DND-41 (cell line): ENCODE data around the gene GNPNAT1.

Source experiments
- ATAC-seq: fragments of 200-7000 bp; cut with Tn5 transposase; 3 replicates; pipeline ENCODE4 v1.9.1; 2021; ENCODE audit warnings: low read depth; ENCODE audit not compliant: insufficient read depth
- DNase-seq: peaks from one replicate; pipeline ENCODE4 v3.0.0-alpha.2; 2020
- H2AFZ ChIP-seq: 2 replicates; pipeline ENCODE4 v1.6.0; 2012; ENCODE audit warnings: low read depth, low read length
- H3K27ac ChIP-seq: 2 replicates; pipeline ENCODE4 v1.5.1; 2012; ENCODE audit warnings: low read length, inconsistent platforms
- H3K27me3 ChIP-seq: fragments of 200-600 bp; sonication (generic); 2 replicates; pipeline ENCODE4 v1.6.0; 2012; ENCODE audit warnings: low read length, mild to moderate bottlenecking, inconsistent platforms; ENCODE audit not compliant: insufficient read depth, poor library complexity
- H3K36me3 ChIP-seq: 2 replicates; pipeline ENCODE4 v1.5.1; 2012; ENCODE audit warnings: low read length, inconsistent platforms; ENCODE audit not compliant: insufficient read depth
- H3K4me1 ChIP-seq: 2 replicates; pipeline ENCODE4 v1.5.1; 2012; ENCODE audit warnings: mild to moderate bottlenecking, low read length; ENCODE audit not compliant: insufficient read depth
- H3K4me2 ChIP-seq: 2 replicates; pipeline ENCODE4 v1.6.0; 2012; ENCODE audit warnings: mild to moderate bottlenecking, moderate library complexity, low read length, inconsistent platforms; ENCODE audit not compliant: insufficient read depth
- H3K4me3 ChIP-seq, 2 experiments: fragments of 200-600 bp in 1 of 2; shearing (Covaris generic) in 1 of 2; 2 replicates each; pipeline ENCODE4 v1.5.1; 2012 to 2016; ENCODE audit warnings: inconsistent platforms in 2 of 2, low read length in 2 of 2, mild to moderate bottlenecking in 2 of 2, low read depth in 1 of 2, moderate library complexity in 1 of 2
- H3K79me2 ChIP-seq: 2 replicates; pipeline ENCODE4 v1.6.0; 2012; ENCODE audit warnings: low read length, inconsistent platforms; ENCODE audit not compliant: insufficient read depth
- H3K9ac ChIP-seq: 2 replicates; pipeline ENCODE4 v1.6.0; 2012; ENCODE audit warnings: low read depth, mild to moderate bottlenecking, inconsistent platforms, low read length, moderate library complexity
- H3K9me3 ChIP-seq: 2 replicates; pipeline ENCODE4 v1.5.1; 2012; ENCODE audit warnings: low read length, moderate library complexity, mild to moderate bottlenecking, inconsistent platforms; ENCODE audit not compliant: insufficient read depth, severe bottlenecking
- H4K20me1 ChIP-seq: 2 replicates; pipeline ENCODE4 v1.6.0; 2012; ENCODE audit warnings: low read length; ENCODE audit not compliant: insufficient read depth
- EZH2 ChIP-seq: IDR thresholded peaks from 3 replicates; pipeline ENCODE4 v1.6.1; 2012; ENCODE audit warnings: borderline replicate concordance, low read depth, mild to moderate bottlenecking, moderate library complexity, low read length, inconsistent platforms; ENCODE audit not compliant: severe bottlenecking
- TF ChIP-seq, protein P1 (sequence below): IDR thresholded peaks from 2 replicates; pipeline ENCODE4 v1.5.1; 2012; ENCODE audit warnings: borderline replicate concordance, low read length, moderate library complexity, mild to moderate bottlenecking; ENCODE audit not compliant: poor library complexity, severe bottlenecking; ENCODE audit errors: extremely low read depth

The GNPNAT1 gene

GRCh38 chr14:52802597-52802996, 11.2 kb upstream of the GNPNAT1 start:
- H3K4me1 ChIP-seq, result no peaks in the 10 kb centered on the region
- ATAC-seq (no peak), DNase-seq (no peak)
- H4K20me1 ChIP-seq, result no peaks in the 10 kb centered on the region
- H3K4me2 ChIP-seq, result no peak overlapping the region
- H3K9me3 ChIP-seq, result no peaks in the 10 kb centered on the region
- H3K36me3 ChIP-seq, result no peaks in the 10 kb centered on the region
- 0 out of 2 replicates have a peak overlapping the region, but pooled peaks have one; percentile 21 for H2AFZ ChIP-seq
- no peak overlapping the region for H3K4me3 ChIP-seq
- TF ChIP-seq, protein P1, sequence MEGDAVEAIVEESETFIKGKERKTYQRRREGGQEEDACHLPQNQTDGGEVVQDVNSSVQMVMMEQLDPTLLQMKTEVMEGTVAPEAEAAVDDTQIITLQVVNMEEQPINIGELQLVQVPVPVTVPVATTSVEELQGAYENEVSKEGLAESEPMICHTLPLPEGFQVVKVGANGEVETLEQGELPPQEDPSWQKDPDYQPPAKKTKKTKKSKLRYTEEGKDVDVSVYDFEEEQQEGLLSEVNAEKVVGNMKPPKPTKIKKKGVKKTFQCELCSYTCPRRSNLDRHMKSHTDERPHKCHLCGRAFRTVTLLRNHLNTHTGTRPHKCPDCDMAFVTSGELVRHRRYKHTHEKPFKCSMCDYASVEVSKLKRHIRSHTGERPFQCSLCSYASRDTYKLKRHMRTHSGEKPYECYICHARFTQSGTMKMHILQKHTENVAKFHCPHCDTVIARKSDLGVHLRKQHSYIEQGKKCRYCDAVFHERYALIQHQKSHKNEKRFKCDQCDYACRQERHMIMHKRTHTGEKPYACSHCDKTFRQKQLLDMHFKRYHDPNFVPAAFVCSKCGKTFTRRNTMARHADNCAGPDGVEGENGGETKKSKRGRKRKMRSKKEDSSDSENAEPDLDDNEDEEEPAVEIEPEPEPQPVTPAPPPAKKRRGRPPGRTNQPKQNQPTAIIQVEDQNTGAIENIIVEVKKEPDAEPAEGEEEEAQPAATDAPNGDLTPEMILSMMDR, result no peak
- no peak for TF ChIP-seq EZH2
- H3K27me3 ChIP-seq, result no peaks in the 10 kb centered on the region
- no peaks in the 10 kb centered on the region for H3K79me2 ChIP-seq
- H3K27ac ChIP-seq, result no peak overlapping the region
- no peak overlapping the region for H3K9ac ChIP-seq

- H3K36me3 ChIP-seq, result no peaks in the 10 kb centered on the region
- no peaks in the 10 kb centered on the region for H3K79me2 ChIP-seq
- no peaks in the 10 kb centered on the region for H3K4me1 ChIP-seq
- TF ChIP-seq EZH2, result no peak
- TF ChIP-seq, protein P1, result no peak
- ATAC-seq, result no peak
- no peak overlapping the region for H2AFZ ChIP-seq
- no peak for DNase-seq
- no peak overlapping the region for H3K4me2 ChIP-seq
- H3K27me3 ChIP-seq, result no peaks in the 10 kb centered on the region
- H3K9ac ChIP-seq, result no peak overlapping the region
- H4K20me1 ChIP-seq, result no peaks in the 10 kb centered on the region
- no peak overlapping the region for H3K4me3 ChIP-seq
- H3K27ac ChIP-seq, result no peak overlapping the region
- H3K9me3 ChIP-seq, result no peaks in the 10 kb centered on the region
Measured at GRCh38 chr14:52801014-52801712, 9.8 kb upstream of the GNPNAT1 start.

DNA sequence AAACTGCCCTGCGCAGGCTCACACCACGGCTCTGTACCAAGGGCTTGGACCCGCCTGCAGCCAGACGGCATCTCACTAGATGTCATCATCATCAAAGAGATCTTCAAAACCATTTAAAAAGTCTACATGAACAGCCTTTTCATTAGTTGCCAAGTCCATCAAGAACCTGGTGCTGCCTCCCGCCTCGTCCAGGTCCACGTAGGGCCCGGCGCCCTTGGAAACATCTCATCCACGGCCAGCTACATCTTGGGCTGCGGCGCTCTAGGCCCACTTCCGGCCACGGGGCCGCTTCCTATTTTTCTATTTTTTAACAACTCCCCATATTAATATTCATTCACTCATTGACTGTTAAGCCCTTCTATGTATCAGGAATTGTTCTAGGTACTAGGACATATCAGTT, 7.4 kb upstream of the GNPNAT1 start:
- Histone ChIP-seq H3K4me2 (no peak overlapping the region), H3K27me3 (no peaks in the 10 kb centered on the region), H4K20me1 (no peaks in the 10 kb centered on the region), H3K36me3 (no peaks in the 10 kb centered on the region), H3K4me1 (no peaks in the 10 kb centered on the region), H3K4me3 (no peak overlapping the region), H3K27ac (no peak overlapping the region), H3K9me3 (no peaks in the 10 kb centered on the region), H3K9ac (no peak overlapping the region), H3K79me2 (no peaks in the 10 kb centered on the region), H2AFZ (no peak overlapping the region)
- ATAC-seq, result no peak
- TF ChIP-seq, protein P1, result no peak
- no peak for TF ChIP-seq EZH2
- DNase-seq, result no peak
